Superior temporal gyrus (tissue), 1 donor: ENCODE results near the gene AQP5.
A peak's percentile ranks its signal among the peaks of the same experiment; 100 is the strongest.
"Not testable (repeated sequence)": the region's sequence is repeated elsewhere in the genome, so short reads cannot be mapped to it uniquely, and the experiment has no call there.

Experiments used
- DNase-seq: peaks from one replicate; pipeline ENCODE4 v3.0.0-alpha.2; 2016; ENCODE audit errors: extremely low spot score

Gene AQP5

DNA sequence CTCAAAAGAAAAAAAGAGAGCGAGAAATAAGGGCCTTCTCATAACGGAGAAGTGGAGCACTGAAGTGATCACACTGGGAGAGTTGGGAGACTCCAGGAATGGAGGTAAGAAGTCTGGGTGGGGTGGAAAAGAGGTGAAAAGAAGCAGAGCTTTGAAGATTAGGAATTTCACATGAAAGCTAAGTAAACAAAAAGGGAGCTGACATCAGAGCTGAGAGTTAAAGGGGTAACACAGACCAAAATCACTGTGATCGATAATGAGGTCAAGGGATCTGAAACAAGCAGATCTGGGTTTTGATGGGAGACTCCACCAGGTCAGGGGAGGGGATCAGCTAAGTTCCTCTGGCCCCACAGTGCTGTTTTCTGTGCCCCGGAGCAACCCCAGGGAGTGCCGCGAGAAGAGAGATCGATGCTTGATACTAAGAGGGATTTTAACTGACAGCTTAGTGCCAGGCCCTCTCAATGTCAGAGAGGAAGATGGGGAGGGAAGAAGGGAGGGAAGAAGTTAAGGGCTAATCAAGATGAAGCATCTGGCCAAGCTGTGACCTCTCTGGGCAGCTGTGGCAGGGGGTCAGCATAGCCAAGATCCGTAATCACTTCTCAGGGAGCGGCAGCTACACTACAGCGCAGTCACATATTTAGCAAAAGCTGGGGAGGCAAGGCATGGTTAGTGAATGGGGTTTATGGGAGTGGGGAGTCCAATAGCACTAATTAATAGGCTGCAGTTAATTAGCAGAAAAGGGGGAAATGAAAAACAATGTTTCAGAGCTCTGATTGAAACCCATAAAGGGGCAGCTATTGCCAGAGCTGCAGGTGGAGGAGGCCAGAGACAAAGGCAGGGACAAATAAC is 19.1 kb downstream of the AQP5 start:
- no peak for DNase-seq

- DNase-seq = no peak
Measured at GRCh38 chr12:49982246-49983087, 20.8 kb downstream of the AQP5 start.

DNA sequence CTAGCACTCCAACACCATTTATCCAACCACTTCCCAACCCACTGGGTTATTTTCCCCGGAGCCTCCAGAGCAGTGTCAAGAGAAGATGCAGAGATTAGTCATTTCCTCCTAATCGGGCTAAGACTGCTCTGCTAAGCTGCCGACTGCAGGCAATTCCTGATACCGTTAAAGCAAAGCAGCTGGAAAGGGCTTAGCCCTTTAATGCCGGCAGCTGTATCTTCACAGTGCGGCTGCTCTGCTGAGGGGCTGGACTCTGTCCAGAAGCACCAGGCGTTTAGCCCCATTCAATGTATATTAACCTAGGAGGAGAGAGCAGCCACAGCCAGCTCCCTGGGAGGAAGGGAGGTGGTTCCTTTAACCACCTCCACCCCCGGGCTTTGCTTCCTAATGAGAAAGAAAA is 22.2 kb downstream of the AQP5 start:
- no peak for DNase-seq

DNA sequence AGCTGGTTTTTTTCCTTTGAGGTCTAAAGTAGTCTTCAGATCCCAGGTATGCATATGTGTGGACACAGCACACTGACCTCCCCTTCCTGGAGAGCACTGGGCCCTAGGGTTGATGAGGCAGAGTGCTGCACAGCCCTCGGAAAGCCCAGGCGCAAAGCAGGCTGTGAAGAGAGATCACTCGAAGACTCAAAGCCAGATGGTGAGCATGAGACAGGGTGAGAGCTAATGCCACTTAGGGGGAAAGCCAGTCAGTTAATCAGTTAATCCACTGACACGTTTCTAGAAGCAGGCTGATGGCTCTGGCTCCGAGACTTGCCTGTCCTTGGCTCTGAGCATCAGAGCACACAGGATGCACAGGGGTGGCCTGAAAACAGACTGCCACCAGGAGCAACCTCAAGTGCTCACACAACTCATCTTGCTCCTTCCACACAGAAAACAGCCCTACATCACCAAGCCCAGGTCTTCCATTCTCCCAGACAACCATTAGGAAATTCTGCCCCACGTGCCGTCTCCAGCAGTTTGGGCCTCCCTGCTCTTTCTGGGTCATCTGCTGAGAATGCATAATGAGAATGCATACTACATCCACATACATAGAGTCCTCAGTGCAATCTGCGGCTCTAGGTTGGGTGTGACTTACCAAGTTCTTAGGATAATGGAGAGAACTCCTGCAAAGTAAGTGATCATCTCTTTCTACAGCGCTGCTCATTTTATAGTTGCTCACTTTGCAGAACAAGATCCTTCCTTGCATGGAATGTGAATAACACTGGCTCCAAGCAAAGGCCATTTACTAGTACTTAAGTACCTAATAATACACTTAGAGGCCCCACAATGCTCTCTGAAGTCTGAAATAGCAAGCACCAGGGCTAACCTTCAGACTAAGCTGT is 23.0 kb downstream of the AQP5 start:
- DNase-seq = no peak

GRCh38 chr12:49985981-49986380 is 24.3 kb downstream of the AQP5 start:
- DNase-seq = no peak

GRCh38 chr12:49986476-49986875 is 24.8 kb downstream of the AQP5 start:
- not testable (repeated sequence) for DNase-seq

- no peak for DNase-seq
Measured at GRCh38 chr12:49987625-49988303, 26.1 kb downstream of the AQP5 start.

DNA sequence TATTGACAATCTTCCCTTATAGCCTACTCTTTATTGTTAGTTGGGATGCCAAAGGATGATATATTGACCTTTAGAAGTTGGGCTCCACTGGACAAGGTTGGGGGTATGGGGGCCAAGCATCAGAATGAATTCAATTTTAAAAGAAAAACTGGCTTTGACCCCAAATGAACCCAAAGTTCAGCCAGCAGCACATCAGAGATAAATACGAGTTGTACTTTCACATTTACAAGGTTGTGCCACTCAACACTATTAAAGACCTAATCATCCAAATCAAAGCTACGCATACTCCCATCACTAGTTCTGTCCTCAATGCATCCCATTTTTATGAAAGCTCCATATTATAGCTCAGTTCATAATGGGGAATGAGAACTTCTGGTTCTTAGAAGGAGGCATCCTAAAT is 27.7 kb downstream of the AQP5 start:
- not testable (repeated sequence) for DNase-seq

DNA sequence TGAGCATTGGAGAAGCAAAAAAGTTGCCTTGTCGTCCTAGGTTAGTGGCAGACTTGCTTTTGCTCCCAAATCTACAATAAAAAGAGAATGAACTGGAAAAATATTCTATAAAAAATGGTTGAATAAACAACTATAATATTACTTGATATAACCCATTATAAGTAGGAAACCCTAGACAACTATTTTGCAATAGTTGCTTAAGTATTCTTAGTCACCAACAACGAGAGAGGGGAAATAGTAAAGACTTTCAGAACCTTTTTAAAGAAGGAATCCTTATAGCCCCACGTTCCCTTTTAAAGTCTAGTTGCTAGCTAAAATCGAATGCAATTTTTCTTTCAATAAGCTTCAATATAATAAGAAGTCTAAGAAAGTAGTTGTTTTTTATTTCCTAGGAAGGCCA is 28.6 kb downstream of the AQP5 start:
- DNase-seq = no peak

- DNase-seq = no peak
Measured at GRCh38 chr12:49998453-49998852, 36.8 kb downstream of the AQP5 start.

DNA sequence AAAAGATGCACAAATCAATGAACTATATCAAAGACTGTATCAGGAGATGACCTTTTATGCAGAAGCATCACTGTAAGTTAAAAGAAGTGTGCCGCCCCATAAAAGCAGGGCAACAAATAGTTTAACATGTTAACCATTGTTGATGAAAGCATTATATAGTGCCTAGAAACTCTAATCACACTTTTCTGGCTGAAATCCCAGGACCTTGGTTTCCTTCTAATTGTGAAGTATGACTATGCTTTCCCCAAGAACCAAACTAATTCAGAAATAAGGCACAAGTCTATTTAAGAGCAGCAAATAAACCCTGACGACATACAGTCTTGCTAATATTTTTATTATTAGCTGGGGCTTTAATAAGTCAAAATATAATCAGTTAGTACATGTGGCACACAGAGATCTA is 41.9 kb downstream of the AQP5 start:
- DNase-seq = peak; percentile 9

DNA sequence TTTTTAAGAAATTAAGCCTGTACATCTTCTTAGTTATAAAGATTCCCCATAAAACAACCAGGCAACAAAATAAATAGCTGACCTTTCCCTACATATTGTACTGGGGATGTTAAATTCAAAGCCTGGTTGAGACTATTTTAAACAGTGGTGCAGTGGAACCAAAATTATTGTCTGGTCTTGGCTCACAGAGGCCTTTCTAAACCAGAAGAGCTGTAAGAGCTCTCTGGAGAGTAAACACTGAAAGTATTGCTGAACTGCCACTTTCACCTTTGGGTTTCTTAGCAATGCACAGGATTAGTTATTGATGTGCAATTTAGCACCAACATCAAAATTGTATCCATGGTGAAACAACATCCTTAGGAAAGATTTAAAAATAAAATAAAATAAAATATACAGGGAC is 43.0 kb downstream of the AQP5 start:
- DNase-seq = peak; percentile 37

DNA sequence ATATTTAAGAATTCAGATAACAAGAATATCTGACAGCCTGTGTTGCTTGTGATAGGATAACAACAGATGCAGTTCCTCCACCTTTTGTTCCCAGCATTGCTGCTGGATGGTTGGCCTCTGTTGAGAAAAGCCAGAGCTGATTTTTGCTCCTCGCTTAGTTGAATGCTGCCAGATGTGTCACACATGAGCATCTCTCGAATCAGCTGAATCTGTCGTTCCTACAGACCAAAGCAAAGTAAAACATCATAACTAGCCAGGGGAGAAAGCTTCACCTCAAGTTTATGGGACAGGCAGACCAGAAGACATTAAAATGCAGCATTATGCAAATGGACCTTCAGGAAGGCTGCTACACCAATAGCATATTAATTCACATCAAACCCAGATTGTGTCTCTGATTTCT is 43.5 kb downstream of the AQP5 start:
- DNase-seq = no peak

GRCh38 chr12:50006280-50006679 is 44.6 kb downstream of the AQP5 start:
- no peak for DNase-seq

- DNase-seq = no peak
Measured at GRCh38 chr12:50006754-50007442, 45.2 kb downstream of the AQP5 start.

DNA sequence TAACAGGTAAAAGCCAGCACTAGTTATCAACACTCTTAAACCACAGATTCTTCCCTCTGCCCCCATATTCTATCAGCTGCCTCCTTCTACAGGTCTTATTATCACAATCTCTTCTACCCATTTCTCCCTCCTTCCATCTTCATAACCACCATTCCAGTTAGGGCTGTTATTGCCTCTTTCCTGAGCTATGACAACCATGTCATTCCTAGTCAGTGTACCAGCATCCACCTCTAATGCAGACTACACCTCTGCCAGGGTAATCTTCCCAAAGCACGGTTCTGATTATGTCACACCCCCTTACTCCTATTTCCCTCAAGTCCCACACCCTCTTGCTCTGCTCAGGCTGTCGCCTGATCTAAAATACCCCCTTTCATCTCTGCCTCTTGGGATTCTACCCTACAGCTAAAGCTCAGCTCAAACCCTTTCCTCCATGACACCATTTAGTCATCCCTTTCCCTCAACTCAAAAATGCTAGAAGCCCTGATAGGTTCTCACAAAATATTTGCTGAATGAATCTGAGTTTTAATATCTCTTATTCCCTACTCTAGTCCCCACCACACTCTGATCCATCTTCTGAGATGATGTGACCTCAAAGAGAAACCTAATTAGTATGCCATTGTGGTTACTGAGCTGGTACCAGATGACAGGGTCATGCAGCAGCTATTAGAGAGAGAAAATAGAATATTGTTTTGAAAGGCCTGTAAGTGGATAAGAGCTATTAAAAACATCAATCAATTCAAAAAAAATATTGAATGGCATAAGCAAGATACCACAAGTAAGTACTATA is 51.9 kb downstream of the AQP5 start:
- peak; percentile 69 for DNase-seq

GRCh38 chr12:50014342-50014741 is 52.7 kb downstream of the AQP5 start:
- peak; percentile 8 for DNase-seq
